ENCODE data around the gene SLC5A2. TPM values are rescaled to one million over a fixed set of nuclear protein-coding genes. Genes with fewer than 3 reads are reported as not detected.

The SLC5A2 gene
- total and polyA plus RNA-seq, 2 of the 13 experiments (the other 11 are each of a cell fraction or from before 2014, with no cell fraction given) = 0.24 to 0.97 TPM

GRCh38 chr16:31487071-31487719, 4.3 kb downstream of the SLC5A2 start (continued):
- TF ChIP-seq CBX2 (IDR thresholded peaks at IDR 0.05; ENCODE audit: low read depth, low read length) (no peak), CBX2 (CRISPR knock-in tag; IDR thresholded peaks at IDR 0.05; ENCODE audit: low read depth) (no peak), ZMYM4 (CRISPR knock-in tag; IDR thresholded peaks at IDR 0.05) (no peak), ZNF512 (CRISPR knock-in tag; IDR thresholded peaks at IDR 0.05) (no peak), AGO2 (optimal IDR thresholded peaks at IDR 0.05; ENCODE audit: low read depth, low read length) (peak; percentile 13), ZBTB7B (CRISPR knock-in tag; IDR thresholded peaks at IDR 0.05) (no peak), ATF6 (CRISPR knock-in tag; conservative IDR thresholded peaks at IDR 0.05) (no peak), ZSCAN9 (CRISPR knock-in tag; IDR thresholded peaks at IDR 0.05; ENCODE audit: borderline replicate concordance) (no peak), MTERF4 (CRISPR knock-in tag; IDR thresholded peaks at IDR 0.05) (no peak), POLR2A (IDR thresholded peaks at IDR 0.05; ENCODE audit: insufficient read depth in 1 of 2, low read depth in 2 of 2, low read length in 2 of 2) (0 out of 4 replicates have a peak, but pooled peaks of 1 of the 2 experiments have one; percentile 9), ZC3H13 (CRISPR knock-in tag; IDR thresholded peaks at IDR 0.05) (peak; percentile 49; the same call in 1 of the 2 replicates), AKAP8 (CRISPR knock-in tag; IDR thresholded peaks at IDR 0.05) (0 out of 2 replicates have a peak, but pooled peaks have one; percentile 43), ZNF547 (CRISPR knock-in tag; IDR thresholded peaks at IDR 0.05) (no peak), RFXAP (CRISPR knock-in tag; IDR thresholded peaks at IDR 0.05; ENCODE audit: borderline replicate concordance) (no peak), SCMH1 (CRISPR knock-in tag; IDR thresholded peaks at IDR 0.05; ENCODE audit: borderline replicate concordance) (no peak), TERF1 (CRISPR knock-in tag; IDR thresholded peaks at IDR 0.05) (no peak), MYC (CRISPR knock-in tag; IDR thresholded peaks at IDR 0.05; ENCODE audit: borderline replicate concordance) (no peak), TP53 (CRISPR knock-in tag; conservative IDR thresholded peaks at IDR 0.05) (no peak), MED13 (CRISPR knock-in tag; IDR thresholded peaks at IDR 0.05) (no peak), RFX3 (CRISPR knock-in tag; IDR thresholded peaks at IDR 0.05) (no peak), SMAD1 (CRISPR knock-in tag; IDR thresholded peaks at IDR 0.05; ENCODE audit: borderline replicate concordance, low read depth) (no peak), ZBTB43 (CRISPR knock-in tag; conservative IDR thresholded peaks at IDR 0.05) (no peak), ZMYM3 (CRISPR knock-in tag; IDR thresholded peaks at IDR 0.05) (no peak), SRF (IDR thresholded peaks at IDR 0.05; ENCODE audit: low read depth, low read length) (no peak), ZNF788 (CRISPR knock-in tag; IDR thresholded peaks at IDR 0.05; ENCODE audit: borderline replicate concordance) (no peak)
